Karpas-422 (cell line): ENCODE data around the gene SF1. TPM values are rescaled to one million over a fixed set of nuclear protein-coding genes. Genes with fewer than 3 reads are reported as not detected.

Experiments
- DNase-seq: peaks from one replicate; pipeline ENCODE4 v3.0.0-alpha.2; 2015
- H2AFZ ChIP-seq: fragments of 200-600 bp; sonication (generic); 2 replicates; pipeline ENCODE4 v1.6.1; 2014; ENCODE audit warnings: antibody characterized with exemption, low read length, mixed read lengths
- H3K27ac ChIP-seq: fragments of 200-600 bp; sonication (generic); 2 replicates; pipeline ENCODE4 v1.5.1; 2014; ENCODE audit warnings: mild to moderate bottlenecking, low read length, moderate library complexity
- H3K27me3 ChIP-seq: fragments of 200-600 bp; sonication (generic); 2 replicates; pipeline ENCODE4 v1.6.1; 2014; ENCODE audit warnings: low read length, mixed read lengths
- H3K36me3 ChIP-seq: fragments of 200-600 bp; sonication (generic); 2 replicates; pipeline ENCODE4 v1.6.1; 2014; ENCODE audit warnings: low read length, mixed read lengths; ENCODE audit not compliant: insufficient read depth
- H3K4me1 ChIP-seq: fragments of 200-600 bp; sonication (generic); 2 replicates; pipeline ENCODE4 v1.6.1; 2014; ENCODE audit warnings: mild to moderate bottlenecking, low read length, mixed read lengths
- H3K4me2 ChIP-seq: fragments of 200-600 bp; sonication (generic); 2 replicates; pipeline ENCODE4 v1.6.1; 2014; ENCODE audit warnings: low read length, low read depth, mild to moderate bottlenecking; ENCODE audit not compliant: poor library complexity, severe bottlenecking
- H3K4me3 ChIP-seq: fragments of 200-600 bp; sonication (generic); 2 replicates; pipeline ENCODE4 v1.5.1; 2014; ENCODE audit warnings: mild to moderate bottlenecking, antibody characterized with exemption, low read length, mixed read lengths
- H3K79me2 ChIP-seq: fragments of 200-600 bp; sonication (generic); 2 replicates; pipeline ENCODE4 v1.6.1; 2014; ENCODE audit warnings: mild to moderate bottlenecking, low read length, mixed read lengths
- H3K9ac ChIP-seq: fragments of 200-600 bp; sonication (generic); 2 replicates; pipeline ENCODE4 v1.6.0; 2014; ENCODE audit warnings: low read length
- H3K9me2 ChIP-seq: fragments of 200-600 bp; sonication (generic), shearing (Covaris generic); replicated peaks from 2 replicates; pipeline ENCODE4 v1.6.0; 2014; ENCODE audit warnings: mild to moderate bottlenecking, low read length, moderate library complexity; ENCODE audit not compliant: insufficient read depth
- H3K9me3 ChIP-seq: fragments of 300-700, 200-600 bp; sonication (generic); 2 replicates; pipeline ENCODE4 v1.6.1; 2014; ENCODE audit warnings: low read length, mixed read lengths
- H4K20me1 ChIP-seq: fragments of 200-600 bp; sonication (generic); 2 replicates; pipeline ENCODE4 v1.6.1; 2014; ENCODE audit warnings: mild to moderate bottlenecking, antibody characterized with exemption, low read length, low read depth; ENCODE audit not compliant: insufficient read depth
- total RNA-seq: library from RNA; depleted of rRNA; stranded (reverse); fragments of >200 nt; shearing (Covaris generic); gene quantifications from 2 replicates; pipeline ENCODE4 v1.2.3, GENCODE V29; 2014; ENCODE audit warnings: low replicate concordance

The SF1 gene
- total RNA-seq, 1 experiment from 2014 or later: 156 TPM

- Histone ChIP-seq H3K4me2 (no peak overlapping the region), H3K27ac (no peak overlapping the region), H3K27me3 (no peaks in the 10 kb centered on the region), H3K79me2 (no peaks in the 10 kb centered on the region), H3K9ac (no peak overlapping the region), H3K36me3 (no peaks in the 10 kb centered on the region), H3K4me1 (peaks cover 6% of the 10 kb centered on the region; the same call in 1 of the 2 replicates), H3K9me2 (no peaks in the 10 kb centered on the region), H2AFZ (no peak overlapping the region), H4K20me1 (no peaks in the 10 kb centered on the region), H3K4me3 (no peak overlapping the region), H3K9me3 (no peaks in the 10 kb centered on the region)
- no peak for DNase-seq
Observed at GRCh38 chr11:64789331-64790204, 11.2 kb upstream of the SF1 start.

GRCh38 chr11:64788321-64789215 lies 10.2 kb upstream of the SF1 start:
- DNase-seq: no peak
- H3K9ac ChIP-seq: no peak overlapping the region
- no peak overlapping the region for H3K4me2 ChIP-seq
- H3K9me2 ChIP-seq: no peaks in the 10 kb centered on the region
- H3K27ac ChIP-seq: no peak overlapping the region
- no peaks in the 10 kb centered on the region for H3K9me3 ChIP-seq
- no peaks in the 10 kb centered on the region for H3K27me3 ChIP-seq
- H3K36me3 ChIP-seq: no peaks in the 10 kb centered on the region
- peaks cover 6% of the 10 kb centered on the region; the same call in 1 of the 2 replicates for H3K4me1 ChIP-seq
- no peaks in the 10 kb centered on the region for H3K79me2 ChIP-seq
- no peak overlapping the region for H2AFZ ChIP-seq
- no peaks in the 10 kb centered on the region for H4K20me1 ChIP-seq
- H3K4me3 ChIP-seq: no peak overlapping the region

- Histone ChIP-seq H3K27me3 (no peaks in the 10 kb centered on the region), H3K9me3 (no peaks in the 10 kb centered on the region), H3K9ac (no peak overlapping the region), H3K27ac (no peak overlapping the region), H3K36me3 (no peaks in the 10 kb centered on the region), H3K4me2 (no peak overlapping the region), H3K79me2 (no peaks in the 10 kb centered on the region), H3K9me2 (no peaks in the 10 kb centered on the region), H2AFZ (no peak overlapping the region), H3K4me1 (peaks cover 9% of the 10 kb centered on the region), H4K20me1 (no peaks in the 10 kb centered on the region), H3K4me3 (no peak overlapping the region)
- DNase-seq: peak; percentile 85
Observed at GRCh38 chr11:64787526-64788320, 9.4 kb upstream of the SF1 start.

- no peak overlapping the region for H2AFZ ChIP-seq
- no peak overlapping the region for H3K27ac ChIP-seq
- peaks cover 18% of the 10 kb centered on the region for H3K4me1 ChIP-seq
- H3K4me3 ChIP-seq: no peak overlapping the region
- H3K9me3 ChIP-seq: no peaks in the 10 kb centered on the region
- no peak overlapping the region for H3K9ac ChIP-seq
- H4K20me1 ChIP-seq: no peaks in the 10 kb centered on the region
- no peak overlapping the region for H3K4me2 ChIP-seq
- no peaks in the 10 kb centered on the region for H3K27me3 ChIP-seq
- no peak for DNase-seq
- no peaks in the 10 kb centered on the region for H3K9me2 ChIP-seq
- no peaks in the 10 kb centered on the region for H3K79me2 ChIP-seq
- no peaks in the 10 kb centered on the region for H3K36me3 ChIP-seq
Observed at GRCh38 chr11:64786308-64786707, 8.0 kb upstream of the SF1 start.

GRCh38 chr11:64784813-64785581 lies 6.7 kb upstream of the SF1 start:
- Histone ChIP-seq H3K4me3 (no peak overlapping the region), H3K79me2 (no peaks in the 10 kb centered on the region), H3K9me3 (no peaks in the 10 kb centered on the region), H3K4me2 (no peak overlapping the region), H3K9me2 (no peaks in the 10 kb centered on the region), H3K27me3 (no peaks in the 10 kb centered on the region), H3K4me1 (peaks cover 23% of the 10 kb centered on the region), H3K9ac (no peak overlapping the region), H2AFZ (no peak overlapping the region), H4K20me1 (no peaks in the 10 kb centered on the region), H3K27ac (no peak overlapping the region), H3K36me3 (no peaks in the 10 kb centered on the region)
- DNase-seq: no peak

GRCh38 chr11:64778223-64778472 lies 194 bp downstream of the SF1 start:
- Histone ChIP-seq H3K9me3 (no peaks in the 10 kb centered on the region), H3K4me2 (peak overlapping the region; percentile 60), H3K79me2 (peaks cover 43% of the 10 kb centered on the region), H3K27me3 (no peaks in the 10 kb centered on the region), H3K27ac (peak overlapping the region; percentile 85), H3K4me3 (peak overlapping the region; percentile 79), H2AFZ (no peak overlapping the region), H3K9me2 (no peaks in the 10 kb centered on the region), H3K36me3 (peaks cover 42% of the 10 kb centered on the region), H3K4me1 (peaks cover 54% of the 10 kb centered on the region), H4K20me1 (peaks cover 43% of the 10 kb centered on the region), H3K9ac (peak overlapping the region; percentile 97)
- no peak for DNase-seq

- Histone ChIP-seq H4K20me1 (peaks cover 48% of the 10 kb centered on the region), H3K4me1 (peaks cover 52% of the 10 kb centered on the region), H3K4me3 (peak overlapping the region; percentile 94), H3K9me2 (no peaks in the 10 kb centered on the region), H3K27me3 (no peaks in the 10 kb centered on the region), H3K79me2 (peaks cover 48% of the 10 kb centered on the region), H3K27ac (peak overlapping the region; percentile 85), H3K4me2 (peak overlapping the region; percentile 97), H3K9ac (peak overlapping the region; percentile 97), H2AFZ (no peak overlapping the region), H3K9me3 (no peaks in the 10 kb centered on the region), H3K36me3 (peaks cover 47% of the 10 kb centered on the region)
- peak; percentile 94 for DNase-seq
Observed at GRCh38 chr11:64777449-64778222, 706 bp downstream of the SF1 start.
